Measurements from ENCODE around the gene DDX41.

Gene DDX41

DNA sequence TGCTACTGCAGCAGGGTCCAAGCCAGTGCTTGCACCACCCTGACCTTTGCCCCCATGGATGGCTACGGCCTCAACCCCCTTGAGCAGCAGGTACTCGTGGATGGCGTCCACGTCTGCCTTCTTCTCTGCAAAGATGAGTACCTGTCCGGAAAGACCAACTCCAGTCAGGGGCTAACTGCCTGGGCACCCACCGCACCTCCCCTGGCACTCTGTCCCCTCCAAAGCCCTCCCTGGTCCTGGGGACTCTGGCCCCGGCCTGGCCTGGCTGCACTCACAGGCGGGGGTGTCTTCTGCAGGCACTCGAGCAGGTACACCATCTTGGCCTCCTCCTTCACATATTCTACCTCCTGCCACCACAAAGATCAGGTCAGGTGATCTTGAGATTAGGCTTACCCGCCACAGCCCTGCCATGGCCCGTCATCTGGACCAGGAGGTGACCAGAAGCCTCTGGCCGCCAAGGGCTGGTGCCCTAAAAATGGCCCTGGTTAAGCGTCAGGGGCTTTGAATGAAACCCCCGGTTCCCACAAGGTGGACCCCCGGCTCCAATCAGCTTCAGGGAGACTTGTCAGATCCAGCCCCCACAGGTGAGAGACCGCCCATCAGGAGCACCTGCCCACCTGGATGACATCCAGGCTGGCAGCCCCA lies 3.9 kb downstream of the DDX41 start:
- DNase-seq: no peak

DNA sequence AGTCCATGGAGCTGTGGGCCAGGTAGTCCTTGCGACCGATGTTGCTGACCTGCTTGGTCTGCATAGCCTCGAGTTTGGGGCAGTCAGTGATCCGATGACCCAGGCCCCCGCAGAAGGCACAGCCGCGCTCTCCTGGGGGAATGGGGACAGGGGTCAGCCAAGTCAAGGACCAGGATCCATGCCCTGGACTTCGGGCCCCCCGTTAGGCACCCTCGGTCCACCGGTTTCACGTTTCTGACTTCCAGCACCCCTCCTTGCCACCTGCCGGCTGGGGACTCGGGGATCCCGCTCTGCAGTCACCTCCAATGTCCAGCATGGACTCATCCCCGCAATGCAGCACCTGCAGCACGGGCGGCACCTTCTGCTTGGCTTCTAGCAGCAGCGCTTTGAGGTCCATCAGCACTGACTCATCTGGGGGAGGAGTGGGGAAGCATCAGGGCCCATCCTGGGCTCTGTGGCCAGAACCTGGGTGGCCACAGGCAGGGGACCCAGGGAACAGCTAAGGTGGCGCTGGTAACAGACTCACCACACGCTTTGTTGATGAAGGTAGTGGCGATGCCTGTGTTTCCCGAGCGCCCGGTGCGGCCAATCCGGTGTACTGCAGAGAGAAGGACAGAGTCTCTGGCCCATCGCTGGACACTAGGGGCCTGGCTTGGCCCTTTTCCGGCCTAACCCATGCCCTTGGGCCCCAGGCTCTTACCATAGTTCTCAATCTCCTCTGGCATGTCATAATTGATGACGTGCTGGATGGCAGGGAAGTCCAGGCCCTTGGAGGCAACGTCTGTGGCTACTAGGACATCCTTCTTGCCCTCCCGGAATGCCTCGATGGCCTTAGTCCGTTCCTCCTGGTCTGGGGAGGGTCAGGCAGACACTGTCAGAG lies 4.7 kb downstream of the DDX41 start:
- DNase-seq: no peak

DNA sequence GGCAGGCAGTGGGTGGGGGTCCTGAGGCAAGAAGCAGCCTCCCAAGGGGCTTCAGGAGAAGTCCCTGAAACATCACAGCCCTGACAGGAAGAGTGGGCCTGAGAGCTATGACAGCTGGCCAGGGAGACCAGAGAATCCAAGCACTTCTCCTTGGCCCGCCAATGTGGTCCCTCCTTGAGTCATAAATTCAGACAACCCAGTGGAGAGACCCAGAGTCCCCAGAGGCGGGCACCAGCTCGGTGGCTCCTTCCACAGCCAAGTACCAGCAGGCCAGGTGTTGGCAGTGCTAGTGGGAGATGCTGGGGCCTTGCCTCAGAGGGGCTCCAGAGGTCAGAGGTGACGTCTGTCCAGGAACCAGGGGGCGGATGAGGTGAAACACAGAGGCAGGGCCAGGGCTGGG lies 5.6 kb downstream of the DDX41 start:
- DNase-seq: no peak

DNA sequence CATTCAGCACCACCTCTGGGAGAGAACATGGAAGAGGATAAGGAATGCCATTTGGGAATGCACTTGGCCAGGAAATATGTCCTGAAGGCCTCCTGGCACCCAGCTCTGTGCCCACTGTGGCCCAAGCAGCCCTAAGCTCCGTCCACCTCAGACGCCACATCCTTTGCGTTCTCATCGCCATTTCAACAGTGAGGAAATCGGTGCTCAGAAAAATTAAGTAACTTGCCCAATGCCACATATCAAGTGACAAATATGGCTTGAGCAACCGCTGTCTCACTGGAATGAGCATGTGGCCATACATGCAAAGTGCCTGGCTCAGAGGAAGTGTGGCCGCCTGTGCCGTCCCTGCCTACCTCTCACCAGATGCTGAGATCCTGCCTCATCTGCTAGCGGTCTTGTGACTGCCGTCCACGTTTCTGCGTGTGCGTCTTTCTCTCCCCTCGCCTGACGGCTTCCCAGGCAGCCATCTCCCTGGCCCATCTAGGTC lies 6.2 kb downstream of the DDX41 start:
- no peak for DNase-seq

DNA sequence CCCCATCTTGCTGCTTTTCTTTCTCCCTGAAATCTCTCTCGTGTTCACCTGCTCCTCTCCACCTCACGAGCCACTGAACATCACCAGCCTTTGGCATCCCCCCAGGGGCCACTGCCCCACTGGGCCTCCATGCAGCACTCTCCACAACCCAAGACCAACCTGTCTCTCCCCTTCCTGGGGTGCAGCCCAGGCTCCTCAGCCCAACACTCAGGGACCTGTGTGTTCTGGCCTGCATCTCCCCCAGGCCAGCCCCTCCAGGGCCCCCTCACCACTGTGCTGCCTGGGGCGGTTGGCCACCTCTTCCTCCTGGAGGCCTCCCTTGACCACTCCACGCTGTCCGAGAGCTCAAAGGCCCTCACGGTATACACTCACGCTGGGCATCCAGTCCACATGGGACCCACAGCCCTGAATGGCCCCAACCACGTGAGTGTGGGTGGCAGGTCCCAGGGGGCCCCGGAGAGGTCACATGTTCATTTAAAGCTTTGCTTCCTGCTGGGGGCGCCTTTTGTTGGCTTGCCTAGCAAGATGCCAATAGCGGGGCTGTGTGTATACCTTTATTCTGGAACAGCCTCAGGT lies 6.7 kb downstream of the DDX41 start:
- no peak for DNase-seq

DNA sequence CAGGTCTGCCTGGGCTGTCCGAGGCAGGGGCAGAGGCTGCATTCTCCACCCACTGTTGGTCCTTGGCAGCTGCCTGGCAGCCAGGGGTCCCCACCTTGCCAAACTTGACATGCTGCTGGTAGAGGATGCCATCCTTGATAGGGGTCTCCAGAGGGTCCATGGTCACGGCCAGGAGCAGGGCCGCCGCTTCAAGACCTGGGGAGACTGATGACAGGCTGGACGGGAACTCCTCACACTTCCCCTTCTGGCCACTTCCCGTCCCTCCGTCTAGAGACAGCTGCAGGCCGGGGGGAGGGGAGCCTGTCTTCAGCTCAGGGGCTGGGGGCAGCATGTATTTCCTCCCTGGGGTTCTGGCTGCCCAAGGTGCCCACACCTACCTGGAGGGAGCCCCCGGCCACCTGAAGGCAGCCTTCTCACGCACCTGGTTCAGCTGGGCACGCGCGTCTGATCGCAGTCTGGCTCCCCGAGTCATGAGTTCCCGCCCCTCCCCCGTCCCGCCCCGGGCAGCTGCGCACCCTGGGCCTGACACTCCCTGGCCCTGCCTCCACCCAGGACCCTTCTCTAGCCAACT lies 7.3 kb downstream of the DDX41 start, which contains the start of gene DOK3:
DOK3 (minus strand) TSS at position 446 of the 571 bp plus-strand sequence; CDS start at position 160, 286 bp downstream.
- DNase-seq: no peak

DNA sequence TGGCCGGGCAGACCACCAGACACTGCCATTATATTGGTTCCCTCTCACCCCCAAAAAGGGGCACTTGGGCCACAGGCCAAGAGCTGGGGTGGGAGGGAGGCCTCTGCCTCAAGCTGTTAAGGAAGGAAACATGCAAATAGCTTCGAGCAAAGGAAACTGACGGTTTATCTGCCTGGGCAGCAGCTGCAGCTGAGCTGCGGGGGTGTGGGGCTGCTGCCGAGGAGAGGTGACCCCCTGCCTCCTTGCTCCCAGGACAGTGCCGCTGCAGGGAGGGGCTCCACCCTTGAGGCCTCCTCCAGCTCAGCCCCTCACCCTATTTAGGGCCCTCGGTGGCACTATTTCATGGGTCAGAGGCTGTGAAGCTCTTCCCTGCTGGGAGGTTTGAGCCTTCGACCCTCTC lies 7.9 kb downstream of the DDX41 start:
- DNase-seq: no peak

DNA sequence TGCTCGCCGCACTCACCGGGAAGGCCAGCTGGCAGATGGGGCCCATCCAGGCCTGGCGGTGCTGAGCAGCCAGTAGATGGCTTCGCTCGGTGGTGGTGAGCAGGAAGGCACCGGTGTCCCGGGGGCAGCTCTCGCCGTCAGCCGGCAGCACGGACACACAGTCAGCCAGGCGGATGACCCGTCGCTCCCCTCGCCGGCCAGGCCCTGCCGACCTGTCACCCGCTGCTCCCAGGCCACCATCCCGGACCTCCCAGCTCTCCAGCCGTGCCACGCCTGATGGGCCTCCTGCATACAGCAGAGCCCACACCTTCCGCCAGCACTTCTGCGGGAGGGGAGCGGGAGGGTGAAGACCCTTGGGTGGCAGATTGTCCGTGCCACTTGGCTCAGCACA lies 8.5 kb downstream of the DDX41 start:
- no peak for DNase-seq

DNA sequence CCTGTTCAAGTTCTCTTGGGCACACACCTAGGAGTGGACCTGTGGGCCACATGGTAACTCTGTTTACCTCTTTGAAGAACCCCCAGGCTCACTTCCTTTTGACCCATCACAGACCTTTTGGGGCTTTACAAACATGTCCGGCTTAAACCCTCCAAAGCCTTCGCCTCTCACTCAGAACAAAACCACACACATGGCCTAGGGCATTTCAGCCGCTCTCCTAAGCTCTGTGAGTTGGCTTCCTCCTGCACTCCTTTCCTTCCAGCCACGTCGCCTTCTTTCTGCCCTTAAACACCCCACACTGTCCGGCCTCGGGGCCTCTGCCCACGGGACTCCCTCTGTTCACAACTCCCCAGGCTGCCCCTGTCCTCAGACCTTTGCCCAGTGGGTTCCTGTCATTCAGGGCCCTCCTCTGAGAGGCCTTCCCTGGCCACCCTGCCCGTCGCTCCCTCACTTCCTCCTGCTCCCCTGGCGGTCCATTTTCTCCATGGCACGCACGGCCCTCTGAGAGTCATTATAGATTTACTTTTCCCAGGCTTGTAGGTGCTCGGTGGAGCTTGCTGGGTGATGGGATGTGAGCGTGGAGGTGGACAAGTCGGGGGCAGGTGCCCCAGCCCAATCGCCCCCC lies 9.1 kb downstream of the DDX41 start:
- DNase-seq: no peak

DNA sequence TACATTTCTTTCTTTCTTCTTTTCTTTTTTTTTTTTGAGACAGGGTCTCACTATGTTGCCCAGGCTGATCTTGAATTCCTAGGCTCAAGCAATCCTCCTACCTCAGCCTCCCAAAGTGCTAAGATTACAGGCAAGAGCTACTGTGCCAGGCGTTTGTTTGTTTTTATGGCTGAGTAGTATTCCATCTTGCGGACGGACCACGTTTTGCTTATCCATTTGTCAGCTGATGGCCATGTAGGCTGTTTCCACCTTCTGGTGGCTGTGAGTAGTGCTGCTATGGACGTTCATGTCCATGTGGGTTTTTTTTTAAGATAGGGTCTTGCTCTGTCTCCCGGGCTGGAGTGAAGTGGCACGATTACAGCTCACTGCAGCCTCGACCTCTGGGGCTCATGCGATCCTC lies 9.6 kb downstream of the DDX41 start:
- no peak for DNase-seq

DNA sequence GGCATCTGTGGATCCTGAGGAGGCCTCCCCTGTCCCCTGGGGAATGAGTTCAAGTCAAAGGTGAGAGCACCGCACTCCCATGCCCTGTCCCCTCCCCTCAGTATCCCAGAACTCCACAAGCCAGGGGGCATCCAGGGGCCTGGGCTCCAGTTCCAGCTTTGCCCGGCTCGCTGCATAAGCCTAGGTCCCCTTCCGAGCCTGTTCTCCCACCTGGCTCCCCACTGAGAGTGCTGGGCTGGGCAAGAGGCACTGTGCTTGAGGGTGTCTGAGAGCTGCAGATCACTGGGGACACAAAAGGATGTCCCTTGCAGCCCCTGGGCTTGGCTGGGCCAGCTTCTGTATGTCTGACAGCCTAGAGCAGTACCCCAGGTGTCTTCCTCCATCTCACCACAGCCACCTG lies 11.7 kb downstream of the DDX41 start:
- no peak for DNase-seq

DNA sequence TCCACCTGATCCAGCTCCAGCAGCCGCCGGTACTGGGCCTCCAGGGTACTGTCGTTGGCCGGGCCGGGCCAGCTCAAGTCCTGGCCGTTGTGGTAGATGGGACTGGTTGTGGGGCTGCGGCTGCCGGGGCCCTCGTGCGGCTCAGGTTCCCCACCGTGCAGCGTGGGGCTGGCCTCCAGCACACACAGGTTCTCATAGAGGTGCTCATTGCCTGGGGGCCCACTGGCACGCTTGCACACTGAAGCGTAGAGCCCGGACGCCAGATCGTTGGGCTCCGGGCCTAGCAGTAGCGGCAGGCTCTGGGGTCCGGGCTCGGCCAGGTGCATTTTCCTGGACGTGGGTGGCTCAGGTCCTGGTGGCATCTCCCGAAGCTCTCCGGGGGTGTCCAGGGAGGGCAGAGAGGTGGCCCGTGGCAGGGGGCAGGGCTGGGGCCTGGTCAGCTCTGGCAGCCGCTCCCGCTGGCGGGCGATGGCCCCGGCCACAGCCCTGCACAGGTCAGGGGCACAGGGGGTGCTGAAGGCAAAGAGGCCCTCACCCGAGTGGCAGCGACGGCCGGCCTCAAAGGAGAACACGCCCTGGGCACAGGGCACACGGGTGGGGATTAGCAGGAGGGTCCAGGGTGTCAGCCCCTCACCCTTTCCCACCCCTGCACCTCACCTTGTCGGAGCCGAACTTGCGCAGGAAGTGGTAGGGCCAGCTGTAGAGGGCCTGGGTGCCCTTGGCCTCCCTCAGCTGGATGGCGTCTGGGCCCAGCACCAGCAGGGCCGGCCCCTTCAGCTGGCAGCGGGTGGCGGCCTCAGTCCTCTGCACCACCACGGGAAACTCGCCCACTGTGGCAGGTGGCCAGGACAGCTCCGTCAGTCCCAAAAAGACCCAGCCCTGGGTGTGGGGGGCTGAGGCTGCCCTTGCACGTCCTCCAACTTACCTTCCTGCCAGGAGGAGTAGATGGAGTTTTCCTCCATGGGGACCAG lies 12.4 kb downstream of the DDX41 start:
- DNase-seq: no peak

DNA sequence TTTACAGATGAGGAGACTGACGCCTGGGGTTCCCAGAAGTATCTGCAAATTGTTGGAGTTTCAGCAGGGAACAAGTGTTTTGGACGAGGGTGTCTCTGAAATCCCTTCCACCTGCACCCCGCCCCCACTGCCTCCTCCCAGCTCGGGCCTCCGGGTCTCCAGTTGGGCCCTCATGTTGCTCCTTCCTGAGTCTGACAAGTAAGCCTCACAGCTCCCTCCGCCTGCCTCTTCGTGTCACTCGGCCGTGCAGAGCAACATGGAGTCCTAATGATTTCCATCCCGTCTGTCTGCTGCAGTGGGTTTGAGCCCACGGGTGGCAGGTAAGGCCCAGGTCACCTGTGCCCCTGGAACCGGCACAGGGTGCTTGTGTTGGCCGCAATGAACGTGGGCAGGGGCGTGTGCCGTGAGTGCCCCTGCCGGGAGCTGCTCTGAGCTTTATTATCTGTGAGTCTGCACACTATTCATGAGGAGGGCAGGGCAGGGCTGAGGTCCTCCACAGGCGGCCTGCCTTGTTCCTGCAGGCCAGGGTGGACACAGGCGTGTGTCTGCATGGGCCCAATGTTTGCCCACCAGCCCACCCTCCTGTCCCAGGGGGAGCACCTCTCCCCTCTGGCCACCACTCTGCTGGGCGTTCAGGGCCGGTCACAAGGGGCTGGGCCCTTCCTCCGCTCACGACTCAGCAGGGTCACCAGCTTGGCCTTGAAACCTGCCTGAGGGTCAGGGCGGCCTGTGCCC lies 13.2 kb downstream of the DDX41 start:
- no peak for DNase-seq

DNA sequence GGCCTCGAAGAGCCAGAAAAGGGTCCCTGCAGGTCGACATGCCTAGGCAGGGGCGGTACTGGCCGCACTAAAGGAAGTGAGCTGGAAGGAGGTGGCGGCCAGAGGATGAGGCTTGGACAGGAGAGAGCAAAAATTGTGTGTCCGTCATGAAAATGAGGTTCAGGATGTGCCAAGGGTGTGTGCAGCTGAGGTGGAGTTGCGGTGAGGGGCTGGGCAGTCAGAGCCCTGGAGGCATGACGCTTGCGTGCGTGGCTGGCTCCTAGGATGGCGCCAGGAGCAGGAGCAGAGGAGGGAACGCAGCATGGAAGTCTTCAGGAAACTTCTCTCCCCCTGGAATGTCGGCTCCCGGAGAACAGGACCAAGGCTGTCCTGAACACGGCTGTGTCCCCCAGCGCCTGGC lies 13.9 kb downstream of the DDX41 start:
- DNase-seq: no peak

DNA sequence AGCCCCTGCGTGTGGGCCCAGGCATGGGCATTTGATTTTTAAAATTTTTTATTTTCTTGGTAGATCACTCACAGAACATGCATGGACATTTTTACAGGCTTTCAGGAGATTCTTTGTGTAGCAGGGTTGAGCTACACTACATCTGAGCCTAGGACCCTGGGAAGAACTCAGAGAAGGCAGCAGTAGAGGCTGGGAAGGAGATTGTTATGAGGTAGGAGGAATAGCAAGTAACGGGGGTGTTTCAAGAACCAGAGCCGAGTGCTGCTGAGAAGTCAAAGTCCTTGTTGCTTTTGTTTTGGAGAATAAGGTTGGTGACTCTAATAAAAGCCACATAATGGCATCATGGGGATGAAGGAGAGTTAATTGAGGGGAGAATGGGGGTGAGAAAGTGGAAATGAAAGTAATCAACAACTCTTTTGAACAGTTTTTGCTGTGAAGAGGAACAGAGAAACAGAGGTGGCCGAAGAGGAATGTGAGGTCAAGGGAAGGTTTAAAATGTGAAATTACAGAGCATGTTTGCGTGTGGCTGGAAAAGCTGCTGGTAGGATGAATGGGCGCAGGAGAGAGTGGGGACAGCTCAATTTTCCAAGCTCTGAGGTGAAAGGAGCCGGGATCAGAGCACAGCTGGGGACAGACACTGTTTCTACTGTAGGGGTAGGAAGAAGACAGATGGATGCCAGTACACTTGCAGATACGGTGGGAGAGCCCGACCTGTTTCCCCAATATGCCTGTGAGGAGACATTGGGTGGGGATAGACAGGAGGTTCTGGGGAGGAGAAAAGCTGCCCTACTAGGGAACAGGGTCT lies 14.7 kb downstream of the DDX41 start:
- no peak for DNase-seq

DNA sequence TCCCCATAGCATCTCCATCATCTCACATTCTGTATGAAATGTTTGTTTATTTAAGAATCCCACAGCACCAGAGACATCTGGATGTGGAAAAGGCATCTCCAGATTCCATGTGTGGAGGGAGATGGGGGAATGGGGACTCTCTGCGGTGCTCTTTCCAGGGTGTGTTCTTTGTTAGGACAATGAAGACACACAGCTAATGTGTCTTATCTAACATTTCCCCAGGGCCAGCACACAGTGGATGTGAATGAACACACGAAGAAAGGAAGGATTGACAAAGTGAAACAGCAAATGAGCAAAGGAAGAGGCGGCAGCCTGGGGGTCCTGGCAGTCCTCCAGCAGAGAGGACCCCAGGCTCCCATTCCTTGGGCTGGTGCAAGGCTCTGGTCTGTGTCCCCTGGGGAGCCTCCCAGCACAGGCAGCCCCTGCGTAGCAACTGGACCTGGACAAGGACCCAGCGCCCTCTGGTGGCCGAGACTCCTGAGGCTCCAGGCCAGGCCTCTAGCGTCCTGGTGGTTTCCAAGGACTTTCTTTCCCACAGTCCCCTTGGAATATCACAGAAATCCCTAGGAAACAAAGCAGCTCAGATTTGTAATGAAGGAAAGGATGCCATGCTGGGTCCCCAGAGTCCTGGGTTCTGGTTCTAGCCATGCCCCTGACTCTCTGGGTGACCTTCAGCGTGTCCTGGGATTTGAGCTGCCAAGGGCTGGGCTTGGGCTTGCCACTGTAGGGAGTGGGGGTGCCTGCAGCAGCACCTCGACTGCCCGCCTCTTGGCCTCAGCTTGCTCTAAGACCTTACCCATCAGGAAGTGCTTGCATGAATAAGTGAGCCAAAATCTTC lies 15.9 kb downstream of the DDX41 start:
- DNase-seq: no peak

DNA sequence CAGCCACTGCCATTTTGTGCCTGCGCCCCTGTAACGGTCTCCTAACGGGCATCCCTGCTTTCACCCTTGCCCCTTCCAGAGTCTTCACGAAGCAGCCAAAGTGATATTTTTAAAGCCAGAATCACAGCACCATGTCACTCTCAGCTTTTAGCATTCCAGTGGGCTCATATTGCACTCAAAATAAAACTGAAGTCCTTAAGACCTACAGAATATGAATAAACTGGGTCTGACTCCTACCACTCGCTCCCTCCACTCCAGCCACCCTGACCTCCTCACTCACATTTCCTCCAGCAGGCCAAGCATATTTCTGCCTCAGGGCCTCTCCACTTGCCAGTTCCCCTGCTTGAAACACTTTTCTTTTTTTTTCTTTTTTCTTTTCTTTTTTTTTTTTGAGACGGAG lies 16.9 kb downstream of the DDX41 start:
- no peak for DNase-seq

DNA sequence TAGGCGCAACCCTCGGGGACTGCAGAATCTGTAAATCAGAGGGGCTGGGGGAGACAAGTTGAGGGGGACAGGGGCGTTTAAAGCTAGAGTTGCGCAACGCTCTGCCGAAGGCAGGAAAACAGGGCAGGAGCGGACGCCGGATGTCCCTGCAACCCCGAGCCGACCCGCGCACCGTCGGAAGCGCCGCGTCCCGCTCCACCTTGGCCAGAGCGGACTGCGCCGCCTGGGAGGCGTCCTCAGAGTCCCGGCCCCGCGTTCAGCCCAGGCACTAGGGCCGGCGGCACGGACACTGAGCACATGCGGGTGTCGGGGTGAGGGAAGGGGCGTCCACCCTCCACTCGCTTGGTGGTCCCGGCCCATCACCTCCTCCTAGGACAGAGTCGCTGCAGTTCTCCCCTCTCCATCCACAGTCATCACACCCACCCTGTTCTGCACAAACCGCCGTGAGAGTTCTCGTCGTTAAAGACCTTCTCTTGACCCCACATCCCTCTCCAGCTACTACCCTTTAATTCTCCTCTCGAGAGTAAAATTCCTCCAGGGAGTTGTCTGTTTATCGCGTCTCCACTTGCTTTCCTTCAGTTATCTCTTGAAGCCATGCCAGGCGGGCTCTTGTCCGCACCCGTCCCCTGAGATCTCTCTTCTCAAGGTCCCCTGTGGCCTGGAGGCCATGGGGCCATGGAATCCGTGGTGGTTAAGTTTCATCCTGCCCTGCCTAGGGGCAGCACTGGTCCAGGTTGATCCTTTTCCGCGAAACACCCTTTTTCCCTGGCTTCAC lies 18.6 kb downstream of the DDX41 start:
- no peak for DNase-seq

All from NCI-H524 treated with DMSO at 0.1 percent for 48 hours (cell line).